H54 (cell line): ENCODE measurements around the gene C17orf107.

Source experiments
- DNase-seq: peaks from one replicate; pipeline ENCODE4 v3.0.0; 2011; ENCODE audit warnings: low spot score, mixed read lengths; ENCODE audit not compliant: insufficient read length
- FAIRE-seq: peaks from 3 replicates; lab custom pipeline; 2011; peaks lifted over from hg19 to GRCh38; lab: Jason Lieb, UNC
- POLR2A ChIP-seq: IDR thresholded peaks from 2 replicates; pipeline ENCODE4 v1.6.1; 2011; ENCODE audit warnings: low read depth, mild to moderate bottlenecking, low read length

The C17orf107 gene

GRCh38 chr17:4948931-4949320 is 49.6 kb downstream of the C17orf107 start:
- FAIRE-seq: no peak
- no peak; the same call in 1 of the 2 replicates for TF ChIP-seq POLR2A
- DNase-seq: peak; percentile 89

GRCh38 chr17:4949321-4950074 is 50.2 kb downstream of the C17orf107 start:
- DNase-seq (peak; percentile 61), FAIRE-seq (no peak)
- peak; percentile 34 for TF ChIP-seq POLR2A

GRCh38 chr17:4950075-4950745 is 50.9 kb downstream of the C17orf107 start:
- no peak for DNase-seq
- 0 out of 2 replicates have a peak, but pooled peaks have one; percentile 1 for TF ChIP-seq POLR2A
- FAIRE-seq: no peak

DNA sequence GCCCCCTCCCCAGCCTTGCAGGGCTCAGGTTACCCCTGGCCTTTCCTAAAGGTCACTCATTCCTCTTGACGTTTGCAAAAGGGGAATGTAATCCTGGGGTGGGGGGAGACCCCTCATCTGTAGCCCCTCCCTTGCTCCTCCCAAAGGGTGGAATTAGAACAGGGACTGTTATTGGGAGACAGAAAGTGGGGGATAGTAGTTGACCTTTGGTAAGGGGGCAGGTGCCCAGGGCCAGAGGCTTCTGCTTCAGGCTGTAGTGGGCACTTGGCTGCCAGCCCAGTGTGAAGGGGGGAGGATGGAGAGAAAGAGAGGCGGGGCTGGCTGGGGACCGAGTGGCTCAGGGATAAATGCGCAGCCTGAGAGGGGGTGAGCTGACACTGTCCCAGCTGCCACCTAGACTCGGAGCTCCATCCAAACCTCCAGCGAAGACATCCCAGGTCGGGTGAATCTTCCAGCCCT is 51.4 kb downstream of the C17orf107 start, which contains the start of gene ENO3:
Gene ENO3 (plus strand): TSS at position 374 of the 459 bp plus-strand sequence. CDS start 711 bp downstream, outside the sequence.
- DNase-seq (no peak), FAIRE-seq (no peak)
- TF ChIP-seq POLR2A: no peak

GRCh38 chr17:4951486-4951885 is 52.1 kb downstream of the C17orf107 start:
- no peak for TF ChIP-seq POLR2A
- FAIRE-seq (no peak), DNase-seq (no peak)
